Left lung (tissue), 10 donors: Measurements from ENCODE around the gene CROCC2. TPM values are rescaled to one million over a fixed set of nuclear protein-coding genes. Genes with fewer than 3 reads are reported as not detected.

Experiments used
- ATAC-seq: fragments of 200-7000 bp; cut with Tn5 transposase; one replicate; pipeline ENCODE4 v1.9.1; 2020; ENCODE audit warnings: moderate library complexity
- DNase-seq, 4 donors: peaks; one replicate each; pipeline ENCODE4 v3.0.0-alpha.2; 2013 to 2020
- H3K27ac ChIP-seq, 2 donors: fragments of 200-600 bp; sonication (generic) in 1 of 2; one replicate each; pipeline versions ENCODE4 v1.5.0 to v1.8.0; 2020 to 2021
- H3K27me3 ChIP-seq, 2 donors: fragments of 200-600 bp; sonication (generic) in 1 of 2; one replicate each; pipeline versions ENCODE4 v1.5.0 to v1.8.0; 2020 to 2021
- H3K36me3 ChIP-seq, 2 donors: fragments of 200-600 bp; sonication (generic) in 1 of 2; one replicate each; pipeline versions ENCODE4 v1.5.0 to v1.8.0; 2020 to 2021
- H3K4me1 ChIP-seq, 2 donors: fragments of 200-600 bp; one replicate each; pipeline ENCODE4 v1.8.0; 2021
- H3K4me3 ChIP-seq, 2 donors: fragments of 200-600 bp; sonication (generic) in 1 of 2; one replicate each; pipeline versions ENCODE4 v1.5.0 to v1.8.0; 2020 to 2021; ENCODE audit warnings: mild to moderate bottlenecking in 1 of 2
- H3K9me3 ChIP-seq, 2 donors: fragments of 200-600 bp; sonication (generic) in 1 of 2; one replicate each; pipeline versions ENCODE4 v1.5.0 to v1.8.0; 2020 to 2021
- intact Hi-C, 2 donors: fragments of 100-400 bp; cut with DNase I; formaldehyde crosslinking; loops; one replicate each; pipeline versions ENCODE4 v1.11.2 to v1.14.2; 2022
- polyA plus RNA-seq, 6 donors: library from polyadenylated mRNA; unstranded; fragments of 120-200 nt; gene quantifications; one replicate each; pipeline ENCODE4 v1.2.1, GENCODE V29; 2013; ENCODE audit not compliant: insufficient read length in 6 of 6
- total RNA-seq, 2 donors: library from RNA; stranded (reverse); fragmentation: NEBNext Ultra II Directional; extraction: Animal tissue kit (Norgen Biotek cat#: 25700); gene quantifications; one replicate each; pipeline ENCODE4 v1.2.1, GENCODE V29; 2021
- TF ChIP-seq, protein P1 (sequence below), 2 donors: fragments of 200-600 bp; sonication (generic) in 1 of 2; IDR thresholded peaks; one replicate each; pipeline versions ENCODE4 v1.5.0 to v1.8.0; 2021; ENCODE audit warnings: antibody characterized with exemption in 2 of 2
- donor health status: DM: no; HTN: yes; CAD: no.
- donor health status: DM: no; HTN: no; CAD: no.

The CROCC2 gene
- total and polyA plus RNA-seq, 8 donors, result 0.32 to 4.4 (median 2.3) TPM

DNA sequence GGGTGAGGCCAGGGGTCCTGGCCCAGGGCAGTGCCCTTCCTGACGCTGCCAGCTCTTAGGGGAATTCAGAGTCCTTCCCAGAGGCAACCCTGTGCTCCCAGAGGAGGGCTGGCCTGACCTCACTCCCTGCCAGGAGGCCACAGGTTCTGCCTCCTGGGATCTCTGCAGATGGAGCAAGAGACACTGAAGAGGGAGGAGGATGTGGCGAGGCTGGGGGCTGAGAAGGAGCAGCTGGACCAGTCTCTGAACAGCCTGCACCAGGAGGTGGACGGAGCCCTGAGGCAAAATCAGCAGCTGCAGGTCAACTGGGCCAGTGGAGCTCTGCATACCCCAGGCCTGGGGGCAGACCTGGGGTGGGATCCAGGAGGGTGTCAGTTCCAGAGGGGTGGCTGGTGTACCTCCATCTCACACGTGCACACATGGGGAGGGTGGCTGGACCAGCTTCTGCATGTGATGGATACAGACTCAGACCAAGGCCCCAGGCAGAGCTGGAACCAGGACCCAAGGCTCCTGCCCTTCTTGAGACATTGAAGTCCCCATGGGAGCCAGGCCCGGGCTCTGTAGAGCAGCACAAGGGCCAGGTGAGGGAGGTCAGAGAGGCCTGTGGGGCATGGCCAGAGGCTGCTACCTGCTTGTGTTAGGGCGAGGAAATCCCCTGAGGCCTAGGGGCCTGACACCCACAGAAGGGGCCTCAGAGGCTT is 82.6 kb downstream of the CROCC2 start:
- peaks cover 21 to 26% of the 10 kb centered on the region in 2 donors for H3K4me1 ChIP-seq
- ATAC-seq, result no peak
- TF ChIP-seq, protein P1, sequence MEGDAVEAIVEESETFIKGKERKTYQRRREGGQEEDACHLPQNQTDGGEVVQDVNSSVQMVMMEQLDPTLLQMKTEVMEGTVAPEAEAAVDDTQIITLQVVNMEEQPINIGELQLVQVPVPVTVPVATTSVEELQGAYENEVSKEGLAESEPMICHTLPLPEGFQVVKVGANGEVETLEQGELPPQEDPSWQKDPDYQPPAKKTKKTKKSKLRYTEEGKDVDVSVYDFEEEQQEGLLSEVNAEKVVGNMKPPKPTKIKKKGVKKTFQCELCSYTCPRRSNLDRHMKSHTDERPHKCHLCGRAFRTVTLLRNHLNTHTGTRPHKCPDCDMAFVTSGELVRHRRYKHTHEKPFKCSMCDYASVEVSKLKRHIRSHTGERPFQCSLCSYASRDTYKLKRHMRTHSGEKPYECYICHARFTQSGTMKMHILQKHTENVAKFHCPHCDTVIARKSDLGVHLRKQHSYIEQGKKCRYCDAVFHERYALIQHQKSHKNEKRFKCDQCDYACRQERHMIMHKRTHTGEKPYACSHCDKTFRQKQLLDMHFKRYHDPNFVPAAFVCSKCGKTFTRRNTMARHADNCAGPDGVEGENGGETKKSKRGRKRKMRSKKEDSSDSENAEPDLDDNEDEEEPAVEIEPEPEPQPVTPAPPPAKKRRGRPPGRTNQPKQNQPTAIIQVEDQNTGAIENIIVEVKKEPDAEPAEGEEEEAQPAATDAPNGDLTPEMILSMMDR (IDR thresholded peaks at IDR 0.05), result no peak
- H3K27me3 ChIP-seq, result peaks cover 0 to 5% of the 10 kb centered on the region in 2 donors
- H3K36me3 ChIP-seq, result no peaks in the 10 kb centered on the region
- H3K4me3 ChIP-seq, result no peak overlapping the region
- intact Hi-C loops, result no loop called here
- DNase-seq, result peak in 2 of 4 donors; percentile 30 to 65
- H3K9me3 ChIP-seq, result no peaks in the 10 kb centered on the region
- H3K27ac ChIP-seq, result no peak overlapping the region

DNA sequence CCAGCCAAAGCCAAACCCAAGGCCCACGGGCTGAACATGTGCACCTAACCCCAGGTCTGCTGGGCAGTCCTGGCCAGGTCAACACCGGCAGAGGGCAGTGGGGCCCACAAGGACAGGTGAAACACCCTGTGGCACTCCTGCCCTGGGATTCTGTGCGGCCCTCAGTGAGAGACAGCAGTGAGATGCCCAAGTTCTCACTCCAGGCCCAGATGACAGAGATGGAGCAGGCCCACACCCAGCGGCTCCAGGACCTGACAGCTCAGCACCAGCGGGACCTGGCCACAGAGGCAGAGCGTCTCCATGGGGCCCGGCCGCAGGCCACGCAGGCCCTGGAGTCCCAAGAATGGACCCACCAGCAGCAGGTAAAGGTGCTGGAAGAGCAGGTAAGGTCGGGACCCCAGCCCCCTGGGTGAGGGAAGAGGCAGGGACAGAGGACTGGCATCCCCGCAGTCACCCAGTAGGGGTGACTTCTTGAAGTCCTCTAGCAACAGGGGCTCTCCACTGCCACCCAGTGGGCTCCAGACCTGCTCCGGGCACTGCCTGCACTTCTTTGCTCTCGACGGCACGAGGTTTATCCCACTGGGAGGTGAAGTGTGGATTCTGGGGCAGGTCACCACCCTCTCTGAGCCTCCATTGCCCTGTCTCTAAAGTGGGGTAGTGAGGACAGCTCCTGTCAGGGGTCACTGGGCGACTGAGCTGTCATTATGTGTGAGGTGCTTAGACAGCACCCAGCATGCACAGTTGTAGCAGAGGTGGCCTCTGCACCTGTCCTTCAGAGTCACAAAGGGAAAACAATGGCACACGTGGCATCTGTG is 83.5 kb downstream of the CROCC2 start:
- peaks cover 21 to 26% of the 10 kb centered on the region in 2 donors for H3K4me1 ChIP-seq
- H3K4me3 ChIP-seq, result no peak overlapping the region
- DNase-seq (peak in 2 of 4 donors; percentile 47 to 69), ATAC-seq (peak; percentile 6)
- intact Hi-C loops, result no loop called here
- no peaks in the 10 kb centered on the region for H3K27me3 ChIP-seq
- no peak overlapping the region for H3K27ac ChIP-seq
- TF ChIP-seq, protein P1 (IDR thresholded peaks at IDR 0.05), result peak in 1 of 2 donors; percentile 35
- no peaks in the 10 kb centered on the region for H3K36me3 ChIP-seq
- no peaks in the 10 kb centered on the region for H3K9me3 ChIP-seq

DNA sequence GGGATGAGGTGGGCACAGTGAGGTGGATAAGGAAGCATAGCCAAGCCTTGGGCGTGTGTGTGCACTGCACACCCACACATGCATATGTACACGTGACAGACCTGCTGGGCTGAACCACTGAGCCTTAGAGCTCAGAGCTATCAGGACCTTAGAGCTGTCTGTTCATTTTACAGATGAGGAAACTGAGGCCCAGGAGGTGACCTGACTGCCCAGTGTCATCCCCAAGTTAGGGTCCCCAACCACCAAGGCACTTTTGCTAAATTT is 84.1 kb downstream of the CROCC2 start:
- Histone ChIP-seq H3K27me3 (no peaks in the 10 kb centered on the region), H3K4me3 (no peak overlapping the region), H3K4me1 (peaks cover 21 to 26% of the 10 kb centered on the region in 2 donors), H3K27ac (no peak overlapping the region), H3K36me3 (no peaks in the 10 kb centered on the region), H3K9me3 (no peaks in the 10 kb centered on the region)
- intact Hi-C loops, result no loop called here
- TF ChIP-seq, protein P1 (IDR thresholded peaks at IDR 0.05), result no peak
- DNase-seq (no peak), ATAC-seq (no peak)

DNA sequence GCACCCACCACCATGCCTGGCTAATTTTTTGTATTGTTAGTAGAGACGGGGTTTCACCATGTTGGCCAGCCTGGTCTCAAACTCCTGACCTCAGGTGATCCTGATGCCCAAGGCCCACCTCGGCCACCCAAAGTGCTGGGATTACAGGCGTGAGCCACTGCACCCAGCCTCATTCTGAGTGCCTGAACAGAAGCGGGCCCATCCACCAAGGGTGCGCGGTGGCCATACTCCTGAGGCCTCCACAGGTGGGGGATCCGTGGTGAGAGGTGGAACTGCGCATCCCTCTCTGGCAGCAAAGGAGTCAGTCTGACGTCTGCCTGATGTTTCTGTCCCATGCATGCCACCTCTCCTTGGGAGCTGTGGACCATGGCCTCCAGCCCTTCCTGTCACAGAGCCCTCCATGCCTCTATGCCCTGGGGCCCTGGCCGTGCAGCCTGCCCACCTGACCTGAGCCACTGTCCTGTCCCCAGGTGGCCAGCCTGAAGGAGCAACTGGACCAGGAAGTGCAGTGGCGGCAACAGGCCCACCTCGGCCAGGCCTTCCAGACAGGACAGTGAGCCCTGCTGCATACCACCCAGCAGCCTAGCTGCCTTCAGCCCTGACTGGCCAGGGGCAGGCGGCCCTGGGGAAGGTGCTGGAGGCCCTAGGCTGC is 84.7 kb downstream of the CROCC2 start:
- peak in 2 of 4 donors; percentile 28 to 71 for DNase-seq
- TF ChIP-seq, protein P1 (IDR thresholded peaks at IDR 0.05), result no peak
- peak overlapping the region; percentile 70 to 77 for H3K27ac ChIP-seq
- no peak overlapping the region for H3K4me3 ChIP-seq
- intact Hi-C loops, result no loop called here
- no peaks in the 10 kb centered on the region for H3K36me3 ChIP-seq
- no peaks in the 10 kb centered on the region for H3K9me3 ChIP-seq
- H3K4me1 ChIP-seq, result peaks cover 21 to 27% of the 10 kb centered on the region in 2 donors
- no peaks in the 10 kb centered on the region for H3K27me3 ChIP-seq
- ATAC-seq, result no peak
